ENCODE data around the gene OR2H2. TPM values are rescaled to one million over a fixed set of nuclear protein-coding genes. Genes with fewer than 3 reads are reported as not detected.

OR2H2 gene
- total RNA-seq, 2 experiments from 2014 or later: not detected

- intact Hi-C loops (cut with micrococcal nuclease): no loop called here
- Mint-ChIP-seq H3K27me3 (no peaks in the 10 kb centered on the region), H3K27ac (no peak overlapping the region), H3K36me3 (peaks cover 7% of the 10 kb centered on the region), H3K4me3 (no peak overlapping the region), H3K9me3 (no peaks in the 10 kb centered on the region), H3K4me1 (ENCODE audit: low read depth) (peaks cover 20% of the 10 kb centered on the region)
- ChIA-PET CTCF (interaction anchor here (1.1 to 6.1 kb wide), 3 partner anchors 25 to 36 kb away, joined by 3 to 39 read pairs (median 15); no protein-coding TSS in a partner anchor), POLR2A (no interaction called here)
- no peak for DNase-seq
Observed at GRCh38 chr6:29625337-29625930, 40.5 kb downstream of the OR2H2 start.

DNA sequence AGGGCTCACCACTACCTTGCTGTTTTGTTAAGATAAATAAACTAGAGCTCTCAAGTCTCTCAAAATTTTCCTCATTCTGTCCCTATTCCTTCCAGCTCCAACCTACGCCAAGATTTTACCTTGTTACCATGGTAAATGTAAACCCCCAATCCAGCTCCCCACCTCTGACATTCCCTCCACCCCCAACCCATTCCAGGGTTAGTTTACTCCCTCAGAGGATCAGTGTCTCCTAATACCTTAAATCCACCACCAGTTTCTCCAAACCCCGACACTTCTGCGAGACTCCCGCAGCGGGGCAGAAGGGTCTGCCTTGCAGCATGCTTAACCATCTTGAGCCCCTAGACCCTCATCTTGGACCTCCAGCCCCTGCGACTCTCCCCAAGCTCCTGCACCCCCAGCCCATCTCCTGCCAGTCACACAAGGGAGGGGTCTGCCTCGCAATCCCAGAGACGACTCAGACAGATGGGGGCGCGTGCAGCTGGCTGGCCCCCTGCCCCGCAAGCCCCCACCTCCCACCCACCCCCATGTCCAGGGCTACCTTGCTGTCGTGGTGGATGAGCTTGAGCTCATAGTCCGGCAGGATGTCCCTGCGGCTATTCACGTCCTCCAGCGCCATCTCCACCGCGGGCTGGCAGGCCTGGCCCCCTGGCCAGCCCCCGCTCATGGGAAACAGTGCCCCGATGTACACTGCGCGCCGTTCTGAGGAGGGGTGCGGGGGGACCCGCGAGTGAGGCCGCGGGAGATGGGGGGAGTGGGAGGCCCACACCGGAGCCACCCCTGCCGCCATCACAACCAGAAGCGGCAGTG lies 42.2 kb downstream of the OR2H2 start:
- intact Hi-C loops (cut with micrococcal nuclease): no loop called here
- Mint-ChIP-seq H3K27me3 (peaks cover 2% of the 10 kb centered on the region), H3K36me3 (peaks cover 4% of the 10 kb centered on the region), H3K9me3 (no peaks in the 10 kb centered on the region), H3K4me3 (peak overlapping the region; percentile 35), H3K4me1 (ENCODE audit: low read depth) (peaks cover 37% of the 10 kb centered on the region), H3K27ac (no peak overlapping the region)
- POLR2A ChIA-PET: no interaction called here
- no peak for DNase-seq
- CTCF ChIA-PET: interaction anchor here (0.7 to 6.1 kb wide), 3 partner anchors 21 to 27 kb away, joined by 3 to 39 read pairs (median 15); no protein-coding TSS in a partner anchor

- peak; percentile 65 for DNase-seq
- H3K27ac Mint-ChIP-seq: peak overlapping the region; percentile 18
- H3K36me3 Mint-ChIP-seq: peaks cover 4% of the 10 kb centered on the region
- peaks cover 37% of the 10 kb centered on the region for H3K4me1 Mint-ChIP-seq (ENCODE audit: low read depth)
- peaks cover 2% of the 10 kb centered on the region for H3K27me3 Mint-ChIP-seq
- H3K9me3 Mint-ChIP-seq: no peaks in the 10 kb centered on the region
- POLR2A ChIA-PET: no interaction called here
- H3K4me3 Mint-ChIP-seq: peak overlapping the region; percentile 77
- intact Hi-C loops (cut with micrococcal nuclease): no loop called here
- CTCF ChIA-PET: interaction anchor here (0.5 to 6.1 kb wide), 8 partner anchors 8 to 26 kb away, joined by 3 to 39 read pairs (median 4); no protein-coding TSS in a partner anchor
Observed at GRCh38 chr6:29627755-29628418, 43.0 kb downstream of the OR2H2 start.

DNA sequence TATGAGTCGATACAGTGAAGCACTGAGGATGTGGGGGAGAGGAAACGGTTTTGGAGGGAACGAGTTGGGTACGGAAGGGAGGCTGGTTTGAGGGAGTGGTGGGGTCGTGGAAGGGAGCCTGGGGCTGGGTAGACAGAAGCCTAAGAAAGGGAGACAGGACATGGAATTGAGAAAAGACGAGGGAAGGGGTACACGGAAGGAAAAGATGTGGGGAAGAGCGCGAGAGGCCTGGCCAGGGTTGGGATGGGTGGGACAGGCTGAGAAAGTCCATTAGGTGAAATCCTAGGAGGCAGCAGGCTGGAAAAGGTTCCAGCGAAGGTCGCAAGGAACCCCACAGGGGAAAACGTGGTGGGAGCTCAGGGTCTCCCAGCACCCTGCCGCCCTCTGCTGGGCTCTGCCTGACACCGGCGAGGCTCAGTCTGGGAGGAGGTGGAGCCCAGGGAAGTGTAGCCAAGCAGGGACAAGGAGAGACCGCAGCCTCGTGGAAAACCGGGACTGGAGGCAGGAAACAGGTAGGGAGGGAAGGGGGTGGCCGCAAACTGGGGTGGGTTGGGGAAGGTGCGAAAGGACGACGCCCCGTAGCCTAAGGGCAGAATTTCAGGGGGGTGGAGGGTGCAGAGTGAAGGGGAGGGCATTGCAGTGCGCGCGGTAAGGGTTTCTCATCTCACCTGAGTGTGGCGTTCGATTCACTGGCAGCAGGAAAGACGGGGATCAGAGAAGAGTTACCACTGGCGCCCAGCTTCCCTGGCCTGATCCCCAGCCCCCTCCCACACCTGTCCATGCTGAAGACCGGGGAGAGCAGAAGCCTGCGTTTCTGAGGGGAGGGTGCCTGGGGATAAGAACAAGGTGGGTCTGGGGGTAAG lies 43.7 kb downstream of the OR2H2 start:
- peaks cover 2% of the 10 kb centered on the region for H3K27me3 Mint-ChIP-seq
- intact Hi-C loops (cut with micrococcal nuclease): no loop called here
- no peaks in the 10 kb centered on the region for H3K9me3 Mint-ChIP-seq
- H3K36me3 Mint-ChIP-seq: peaks cover 4% of the 10 kb centered on the region
- DNase-seq: peak; percentile 74
- H3K27ac Mint-ChIP-seq: peak overlapping the region; percentile 18
- CTCF ChIA-PET: interaction anchor here (0.5 to 6.1 kb wide), 6 partner anchors 9 to 25 kb away, joined by 3 to 39 read pairs (median 4); no protein-coding TSS in a partner anchor
- POLR2A ChIA-PET: no interaction called here
- H3K4me3 Mint-ChIP-seq: peak overlapping the region; percentile 77
- H3K4me1 Mint-ChIP-seq (ENCODE audit: low read depth): peaks cover 43% of the 10 kb centered on the region

- intact Hi-C loops (cut with micrococcal nuclease): no loop called here
- Mint-ChIP-seq H3K27ac (no peak overlapping the region), H3K9me3 (no peaks in the 10 kb centered on the region), H3K4me3 (no peak overlapping the region), H3K36me3 (peaks cover 4% of the 10 kb centered on the region), H3K27me3 (peaks cover 2% of the 10 kb centered on the region), H3K4me1 (ENCODE audit: low read depth) (peaks cover 44% of the 10 kb centered on the region)
- ChIA-PET POLR2A (no interaction called here), CTCF (interaction anchor here (1.8 to 6.1 kb wide), 2 partner anchors 20 to 24 kb away, joined by 12 to 39 read pairs; no protein-coding TSS in a partner anchor)
- no peak for DNase-seq
Observed at GRCh38 chr6:29629571-29629970, 44.6 kb downstream of the OR2H2 start.

DNA sequence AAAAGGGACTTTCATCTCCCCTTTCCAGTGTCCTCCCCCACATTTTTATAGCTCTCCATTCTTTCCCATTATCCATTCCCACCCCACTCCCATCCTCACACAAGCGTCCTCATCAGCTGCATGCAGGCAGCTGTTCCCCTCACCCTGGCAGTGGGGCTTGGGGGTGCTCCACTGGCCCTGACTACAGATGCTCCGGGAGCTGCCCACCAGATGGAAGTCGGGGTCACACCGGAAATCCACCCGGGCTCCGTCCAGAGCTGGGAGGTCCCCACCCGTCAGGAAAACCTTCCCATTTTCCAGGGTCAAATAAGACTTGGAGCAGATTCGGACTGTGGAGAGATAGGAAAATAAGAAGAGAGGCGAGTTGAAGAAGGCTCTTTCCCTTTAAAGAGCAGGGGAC lies 45.4 kb downstream of the OR2H2 start:
- Mint-ChIP-seq H3K4me1 (ENCODE audit: low read depth) (peaks cover 44% of the 10 kb centered on the region), H3K27ac (no peak overlapping the region), H3K36me3 (peaks cover 4% of the 10 kb centered on the region), H3K9me3 (no peaks in the 10 kb centered on the region), H3K4me3 (no peak overlapping the region), H3K27me3 (peaks cover 2% of the 10 kb centered on the region)
- DNase-seq: no peak
- ChIA-PET POLR2A (no interaction called here), CTCF (interaction anchor here (0.9 to 6.1 kb wide), 2 partner anchors 20 to 24 kb away, joined by 6 to 39 read pairs; no protein-coding TSS in a partner anchor)
- intact Hi-C loops (cut with micrococcal nuclease): no loop called here

GRCh38 chr6:29631209-29631810 lies 46.4 kb downstream of the OR2H2 start:
- intact Hi-C loops (cut with micrococcal nuclease): no loop called here
- Mint-ChIP-seq H3K9me3 (no peaks in the 10 kb centered on the region), H3K27me3 (peaks cover 2% of the 10 kb centered on the region), H3K27ac (no peak overlapping the region), H3K4me1 (ENCODE audit: low read depth) (peaks cover 44% of the 10 kb centered on the region), H3K36me3 (peaks cover 4% of the 10 kb centered on the region), H3K4me3 (peak overlapping the region; percentile 79)
- CTCF ChIA-PET: interaction anchor here (0.6 to 6.1 kb wide), 4 partner anchors 19 to 589 kb away, joined by 4 to 39 read pairs (median 6); no protein-coding TSS in a partner anchor
- POLR2A ChIA-PET: no interaction called here
- no peak for DNase-seq

GRCh38 chr6:29631860-29632731 lies 47.2 kb downstream of the OR2H2 start:
- Mint-ChIP-seq H3K27me3 (peaks cover 2% of the 10 kb centered on the region), H3K4me1 (ENCODE audit: low read depth) (peaks cover 44% of the 10 kb centered on the region), H3K4me3 (peak overlapping the region; percentile 79), H3K9me3 (no peaks in the 10 kb centered on the region), H3K36me3 (peaks cover 4% of the 10 kb centered on the region), H3K27ac (no peak overlapping the region)
- DNase-seq: peak; percentile 64
- CTCF ChIA-PET: interaction anchor here (0.6 to 3.4 kb wide), 4 partner anchors 19 to 590 kb away, joined by 4 to 25 read pairs (median 14); no protein-coding TSS in a partner anchor
- intact Hi-C loops (cut with micrococcal nuclease): no loop called here
- POLR2A ChIA-PET: interaction anchor here (1.5 kb wide), 1 partner anchor 18 kb away, joined by 4 read pairs; no protein-coding TSS in a partner anchor

DNA sequence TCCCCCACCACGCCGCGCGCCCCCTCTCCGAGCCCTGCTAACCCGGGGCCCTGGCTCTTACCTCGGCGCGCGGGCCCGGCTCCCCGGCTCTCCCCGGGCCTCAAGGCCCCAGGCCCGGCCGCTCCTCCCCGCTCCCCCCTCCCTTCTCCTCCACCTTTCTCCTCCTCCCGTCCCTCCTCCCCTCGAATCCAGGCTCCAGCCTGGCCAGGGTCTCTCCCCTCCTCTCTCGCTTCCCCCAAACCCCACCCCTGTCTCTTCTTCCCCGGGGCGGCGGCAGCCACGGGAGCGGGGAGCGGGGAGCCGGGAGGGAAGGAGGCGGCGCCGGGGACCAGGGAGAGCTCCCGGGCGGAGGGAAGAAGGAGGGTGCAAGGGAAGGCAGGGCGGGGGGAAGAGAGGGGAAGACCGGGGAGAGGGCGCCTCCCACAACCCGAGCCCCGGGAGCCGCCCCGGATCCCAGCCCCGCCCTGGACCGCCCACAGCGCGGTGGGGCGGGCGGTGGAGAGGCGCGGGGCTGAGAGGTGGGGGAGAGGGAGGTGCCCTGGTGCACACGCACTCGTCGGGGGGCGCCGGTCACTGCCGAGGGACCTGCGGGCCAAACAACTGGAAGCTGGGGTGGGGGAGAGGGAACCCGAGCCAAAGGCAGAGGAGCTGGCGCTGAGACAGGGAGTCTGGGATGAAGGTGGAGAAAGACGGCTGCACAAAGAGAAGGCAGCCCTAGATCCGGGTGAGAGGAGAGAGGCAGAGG lies 48.0 kb downstream of the OR2H2 start, which contains the start of gene GABBR1:
Gene GABBR1 (minus strand): TSS at position 395 of the 745 bp plus-strand sequence. CDS start 798 bp downstream, outside the sequence.
- Mint-ChIP-seq H3K9me3 (no peaks in the 10 kb centered on the region), H3K27ac (peak within 1 kb of the TSS; percentile 43), H3K36me3 (peaks cover 4% of the 10 kb centered on the region), H3K4me1 (ENCODE audit: low read depth) (peaks cover 44% of the 10 kb centered on the region), H3K27me3 (peaks cover 2% of the 10 kb centered on the region), H3K4me3 (peak within 1 kb of the TSS; percentile 79)
- peak; percentile 84 for DNase-seq
- intact Hi-C loops (cut with micrococcal nuclease): loop anchor here (1.0 kb wide), 1 partner anchor 17 kb away; no protein-coding TSS in a partner anchor
- ChIA-PET POLR2A (interaction anchor here (1.5 kb wide), 1 partner anchor 17 kb away, joined by 4 read pairs; no protein-coding TSS in a partner anchor), CTCF (interaction anchor here (0.9 to 3.4 kb wide), 3 partner anchors 18 to 43 kb away, joined by 3 to 25 read pairs (median 20); no protein-coding TSS in a partner anchor)

All from activated CD4-positive, alpha-beta memory T cell treated with anti-CD3 and anti-CD28 coated beads for 36 hours (primary cell).